Measurements from ENCODE around the gene DCUN1D5. TPM values are rescaled to one million over a fixed set of nuclear protein-coding genes. Genes with fewer than 3 reads are reported as not detected.
"Not testable (repeated sequence)": the region's sequence is repeated elsewhere in the genome, so short reads cannot be mapped to it uniquely, and the experiment has no call there.

DCUN1D5 gene
- total RNA-seq, 4 donors from 2014 or later = 1.8 to 54.1 (median 22.4) TPM

- intact Hi-C loops (cut with DNase I; ENCODE audit: low total_unique reads) = no loop called here
- no peak for DNase-seq
- Histone ChIP-seq H3K9me3 (no peaks in the 10 kb centered on the region), H3K4me3 (no peak overlapping the region), H3K4me1 (no peaks in the 10 kb centered on the region), H3K27ac (no peak overlapping the region), H3K27me3 (no peaks in the 10 kb centered on the region), H3K36me3 (no peaks in the 10 kb centered on the region)
- TF ChIP-seq CTCF (IDR thresholded peaks at IDR 0.05) = peak in 3 of 4 experiments; percentile 13 to 23 (median 18)
- TF ChIP-seq POLR2A (IDR thresholded peaks at IDR 0.05) = no peak
Measured at GRCh38 chr11:103035791-103036434, 56.0 kb downstream of the DCUN1D5 start.

GRCh38 chr11:103035216-103035615, 56.7 kb downstream of the DCUN1D5 start:
- no peaks in the 10 kb centered on the region for H3K36me3 ChIP-seq
- H3K27me3 ChIP-seq = no peaks in the 10 kb centered on the region
- H3K4me3 ChIP-seq = no peak overlapping the region
- no peak overlapping the region for H3K27ac ChIP-seq
- no peak for DNase-seq
- TF ChIP-seq POLR2A (IDR thresholded peaks at IDR 0.05) = no peak
- TF ChIP-seq CTCF (IDR thresholded peaks at IDR 0.05) = no peak
- no peaks in the 10 kb centered on the region for H3K9me3 ChIP-seq
- no peaks in the 10 kb centered on the region for H3K4me1 ChIP-seq
- intact Hi-C loops (cut with DNase I; ENCODE audit: low total_unique reads) = no loop called here

- no peak for TF ChIP-seq POLR2A (IDR thresholded peaks at IDR 0.05)
- no peak for TF ChIP-seq CTCF (IDR thresholded peaks at IDR 0.05)
- Histone ChIP-seq H3K27ac (no peak overlapping the region), H3K4me3 (no peak overlapping the region), H3K36me3 (no peaks in the 10 kb centered on the region), H3K9me3 (no peaks in the 10 kb centered on the region), H3K27me3 (no peaks in the 10 kb centered on the region), H3K4me1 (no peaks in the 10 kb centered on the region)
- intact Hi-C loops (cut with DNase I; ENCODE audit: low total_unique reads) = no loop called here
- no peak for DNase-seq
Measured at GRCh38 chr11:103031834-103032233, 60.1 kb downstream of the DCUN1D5 start.

DNA sequence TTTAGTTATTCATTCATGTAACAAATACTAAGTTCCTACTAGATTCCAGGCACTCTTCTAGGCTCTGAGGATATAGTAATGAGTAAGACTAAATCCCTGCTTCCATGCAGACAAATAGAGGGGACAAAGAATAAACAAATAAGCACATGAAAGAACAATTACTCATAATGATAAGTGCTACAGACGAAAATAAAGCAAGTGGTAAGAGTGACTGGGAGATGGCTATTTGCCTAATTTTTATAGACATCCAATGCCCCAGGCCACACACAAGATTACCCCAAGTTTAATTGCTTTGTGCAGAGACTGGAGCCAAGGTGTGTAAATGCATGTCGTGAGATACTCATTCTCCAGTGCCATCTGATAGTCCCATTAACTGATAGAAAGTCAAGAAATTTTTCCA, 62.6 kb downstream of the DCUN1D5 start:
- Histone ChIP-seq H3K4me1 (no peaks in the 10 kb centered on the region), H3K4me3 (no peak overlapping the region), H3K27ac (no peak overlapping the region), H3K27me3 (no peaks in the 10 kb centered on the region), H3K36me3 (no peaks in the 10 kb centered on the region), H3K9me3 (no peaks in the 10 kb centered on the region)
- no peak for DNase-seq
- TF ChIP-seq CTCF (IDR thresholded peaks at IDR 0.05) = no peak
- no peak for TF ChIP-seq POLR2A (IDR thresholded peaks at IDR 0.05)
- intact Hi-C loops (cut with DNase I; ENCODE audit: low total_unique reads) = no loop called here

DNA sequence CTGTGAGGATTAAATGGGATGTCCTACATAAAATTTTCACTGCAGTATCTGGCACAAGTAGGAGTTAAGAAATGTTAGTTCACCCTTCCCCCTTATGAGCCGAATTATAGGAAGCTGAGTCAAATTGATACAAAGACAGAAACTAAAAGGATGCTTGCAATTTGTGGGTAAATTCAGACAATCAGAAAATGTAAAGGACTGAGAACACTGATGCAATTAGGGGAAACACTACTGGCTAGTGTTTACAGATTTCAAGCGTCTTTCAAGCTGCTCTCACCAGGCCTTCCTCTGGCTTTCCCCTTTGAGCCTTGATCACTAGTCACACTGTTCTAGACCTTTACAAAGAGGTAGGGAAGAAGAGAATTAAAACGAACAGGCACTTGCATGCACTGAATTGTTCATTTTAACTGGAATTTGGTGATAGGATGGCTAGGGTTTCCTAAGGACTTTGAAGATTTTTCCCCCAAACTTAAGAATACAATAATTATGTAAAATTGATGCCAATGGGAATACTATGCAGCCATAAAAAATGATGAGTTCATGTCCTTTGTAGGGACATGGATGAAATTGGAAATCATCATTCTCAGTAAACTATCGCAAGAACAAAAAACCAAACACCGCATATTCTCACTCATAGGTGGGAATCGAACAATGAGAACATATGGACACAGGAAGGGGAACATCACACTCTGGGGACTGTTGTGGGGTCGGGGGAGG, 63.5 kb downstream of the DCUN1D5 start:
- H3K27ac ChIP-seq; H3K4me1 ChIP-seq; H3K4me3 ChIP-seq; H3K27me3 ChIP-seq; H3K36me3 ChIP-seq; H3K9me3 ChIP-seq; DNase-seq; intact Hi-C loops (cut with DNase I; ENCODE audit: low total_unique reads): not testable (repeated sequence)
